ENCODE data around the gene NF1. TPM values are rescaled to one million over a fixed set of nuclear protein-coding genes. Genes with fewer than 3 reads are reported as not detected.

Gene NF1
- total RNA-seq, 1 donor from 2014 or later = 33.2 TPM

DNA sequence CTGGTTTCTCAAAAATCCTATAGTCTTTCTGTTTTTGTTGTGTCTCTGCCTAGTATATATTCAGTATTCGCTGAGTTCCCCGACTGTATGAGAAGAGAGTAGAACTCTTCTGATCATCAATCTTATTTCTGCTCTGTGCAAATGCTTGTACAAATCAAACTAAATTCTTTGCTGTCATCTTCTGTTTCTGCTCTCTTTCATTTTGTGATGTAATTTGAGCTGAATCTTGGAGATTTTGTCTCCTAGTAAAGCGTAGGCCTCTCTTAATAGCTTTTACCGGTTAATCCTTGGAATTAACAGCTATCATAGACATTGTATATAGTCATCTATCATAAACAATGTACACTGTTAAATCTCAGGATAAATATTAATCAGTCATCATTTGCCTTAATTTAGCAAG lies 140.3 kb downstream of the NF1 start:
- peaks cover 9% of the 10 kb centered on the region for H3K36me3 ChIP-seq (ENCODE audit: control insufficient read depth, insufficient read depth, low read length)
- no peak overlapping the region for H3K4me3 ChIP-seq (ENCODE audit: low read depth, low read length)
- FAIRE-seq (no peak), DNase-seq (ENCODE audit: low read depth) (no peak)
- no peaks in the 10 kb centered on the region for H3K27me3 ChIP-seq (ENCODE audit: control insufficient read depth, insufficient read depth, low read length)
- TF ChIP-seq, protein P1, sequence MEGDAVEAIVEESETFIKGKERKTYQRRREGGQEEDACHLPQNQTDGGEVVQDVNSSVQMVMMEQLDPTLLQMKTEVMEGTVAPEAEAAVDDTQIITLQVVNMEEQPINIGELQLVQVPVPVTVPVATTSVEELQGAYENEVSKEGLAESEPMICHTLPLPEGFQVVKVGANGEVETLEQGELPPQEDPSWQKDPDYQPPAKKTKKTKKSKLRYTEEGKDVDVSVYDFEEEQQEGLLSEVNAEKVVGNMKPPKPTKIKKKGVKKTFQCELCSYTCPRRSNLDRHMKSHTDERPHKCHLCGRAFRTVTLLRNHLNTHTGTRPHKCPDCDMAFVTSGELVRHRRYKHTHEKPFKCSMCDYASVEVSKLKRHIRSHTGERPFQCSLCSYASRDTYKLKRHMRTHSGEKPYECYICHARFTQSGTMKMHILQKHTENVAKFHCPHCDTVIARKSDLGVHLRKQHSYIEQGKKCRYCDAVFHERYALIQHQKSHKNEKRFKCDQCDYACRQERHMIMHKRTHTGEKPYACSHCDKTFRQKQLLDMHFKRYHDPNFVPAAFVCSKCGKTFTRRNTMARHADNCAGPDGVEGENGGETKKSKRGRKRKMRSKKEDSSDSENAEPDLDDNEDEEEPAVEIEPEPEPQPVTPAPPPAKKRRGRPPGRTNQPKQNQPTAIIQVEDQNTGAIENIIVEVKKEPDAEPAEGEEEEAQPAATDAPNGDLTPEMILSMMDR (IDR thresholded peaks at IDR 0.05; ENCODE audit: insufficient read depth, low read length, severe bottlenecking) = no peak

DNA sequence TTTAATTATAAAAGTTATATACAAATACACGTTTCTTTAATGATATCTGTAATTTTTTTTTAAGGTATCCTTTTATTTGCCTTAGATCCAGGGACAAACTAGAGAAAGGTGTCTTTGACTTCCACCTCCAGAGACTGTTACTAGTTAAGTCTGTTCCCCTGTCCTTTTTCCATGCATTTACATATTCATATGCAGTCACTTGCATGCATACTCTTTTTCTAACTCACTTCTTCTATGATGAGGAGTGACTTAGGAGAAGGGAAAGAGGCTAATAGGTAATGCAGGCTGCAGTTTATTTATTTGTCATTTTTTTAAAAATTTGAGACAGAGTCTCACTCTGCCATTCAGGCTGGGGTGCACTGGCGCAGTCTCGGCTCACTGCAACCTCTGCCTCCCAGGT lies 141.4 kb downstream of the NF1 start:
- DNase-seq (ENCODE audit: low read depth) (no peak), FAIRE-seq (no peak)
- TF ChIP-seq, protein P1 (IDR thresholded peaks at IDR 0.05; ENCODE audit: insufficient read depth, low read length, severe bottlenecking) = no peak
- Histone ChIP-seq H3K27me3 (ENCODE audit: control insufficient read depth, insufficient read depth, low read length) (no peaks in the 10 kb centered on the region), H3K36me3 (ENCODE audit: control insufficient read depth, insufficient read depth, low read length) (peaks cover 7% of the 10 kb centered on the region), H3K4me3 (ENCODE audit: low read depth, low read length) (no peak overlapping the region)

DNA sequence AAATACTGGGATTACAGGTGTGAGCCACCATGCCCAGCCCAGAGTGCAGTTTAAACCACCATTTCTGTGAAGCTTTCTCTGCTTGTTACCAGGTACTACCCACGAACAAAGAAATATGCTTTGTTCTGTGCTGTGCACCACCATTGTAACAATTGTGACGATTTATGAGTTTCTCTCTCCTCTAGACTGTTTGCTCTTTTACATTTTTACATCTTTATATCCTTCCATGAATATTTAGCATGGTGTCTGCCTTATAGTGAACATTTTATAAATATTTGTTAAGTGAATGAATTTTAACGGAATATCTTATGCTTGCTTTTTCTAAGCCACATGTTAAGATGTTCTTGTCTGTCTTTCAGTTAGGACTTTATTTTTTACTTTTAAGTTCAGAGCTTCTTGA lies 141.9 kb downstream of the NF1 start:
- no peaks in the 10 kb centered on the region for H3K27me3 ChIP-seq (ENCODE audit: control insufficient read depth, insufficient read depth, low read length)

DNA sequence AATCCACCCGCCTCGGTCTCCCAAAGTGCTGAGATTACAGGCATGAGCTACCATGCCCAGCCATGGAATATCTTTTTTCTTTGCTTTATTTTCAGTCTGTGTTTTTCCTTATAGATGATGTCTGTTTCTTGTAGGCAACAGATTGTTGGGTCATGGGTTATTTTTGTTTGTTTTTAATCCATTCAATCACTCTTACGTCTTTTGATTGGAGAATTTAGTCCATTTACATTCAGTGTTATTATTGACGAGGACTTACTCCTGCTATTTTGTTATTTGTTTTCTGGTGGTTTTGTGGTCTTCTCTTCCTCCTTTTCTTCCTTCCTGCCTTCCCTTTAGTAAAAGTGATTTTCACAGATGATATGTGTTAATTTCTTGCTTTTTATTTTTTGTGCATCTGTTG lies 146.3 kb downstream of the NF1 start:
- TF ChIP-seq, protein P1 (IDR thresholded peaks at IDR 0.05; ENCODE audit: insufficient read depth, low read length, severe bottlenecking) = no peak
- no peak overlapping the region for H3K4me3 ChIP-seq (ENCODE audit: low read depth, low read length)
- H3K27me3 ChIP-seq (ENCODE audit: control insufficient read depth, insufficient read depth, low read length) = no peaks in the 10 kb centered on the region
- H3K36me3 ChIP-seq (ENCODE audit: control insufficient read depth, insufficient read depth, low read length) = peaks cover 12% of the 10 kb centered on the region
- FAIRE-seq (no peak), DNase-seq (ENCODE audit: low read depth) (no peak)

More for the DNA sequence above, 141.9 kb downstream of the NF1 start:
- no peak overlapping the region for H3K4me3 ChIP-seq (ENCODE audit: low read depth, low read length)
- peaks cover 7% of the 10 kb centered on the region for H3K36me3 ChIP-seq (ENCODE audit: control insufficient read depth, insufficient read depth, low read length)
- TF ChIP-seq, protein P1 (IDR thresholded peaks at IDR 0.05; ENCODE audit: insufficient read depth, low read length, severe bottlenecking) = no peak
- DNase-seq (ENCODE audit: low read depth) (no peak), FAIRE-seq (peak; percentile 47)

DNA sequence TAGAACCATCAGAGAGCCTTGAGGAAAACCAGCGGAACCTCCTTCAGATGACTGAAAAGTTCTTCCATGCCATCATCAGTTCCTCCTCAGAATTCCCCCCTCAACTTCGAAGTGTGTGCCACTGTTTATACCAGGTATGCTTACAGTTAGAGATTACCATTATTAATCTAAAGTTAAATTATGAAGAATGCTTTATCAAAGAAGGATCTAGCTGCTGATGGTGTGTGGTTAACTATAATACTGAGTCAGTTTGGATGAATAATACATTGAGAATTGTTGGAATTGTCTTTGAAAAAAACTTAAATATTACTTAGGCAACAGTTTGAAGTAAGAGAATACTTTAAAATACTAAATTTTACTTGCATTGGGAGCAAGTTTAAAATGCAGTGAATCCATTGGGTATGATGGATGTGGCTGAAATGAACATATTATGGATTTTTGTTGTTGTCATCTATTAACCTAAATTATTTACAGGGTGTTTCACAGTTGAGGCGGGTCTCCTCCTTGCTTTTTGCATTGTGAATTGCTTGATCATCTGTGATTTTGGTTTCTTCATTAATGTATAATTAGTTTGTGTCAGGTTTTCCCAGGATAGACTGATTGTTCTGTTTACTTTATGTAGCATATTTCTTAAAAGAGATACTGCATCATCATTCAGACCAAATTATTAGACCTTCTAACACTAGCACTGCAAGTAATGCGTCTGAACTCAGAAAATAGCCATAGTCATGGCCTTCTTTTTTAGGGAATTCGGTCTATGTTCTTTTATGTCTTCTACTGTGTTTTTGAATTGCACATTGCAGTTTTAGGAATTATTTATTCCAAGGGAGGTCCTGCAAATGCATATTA lies 154.4 kb downstream of the NF1 start:
- DNase-seq (ENCODE audit: low read depth) (peak; percentile 63), FAIRE-seq (no peak)
- peaks cover 2% of the 10 kb centered on the region for H3K36me3 ChIP-seq (ENCODE audit: control insufficient read depth, insufficient read depth, low read length)

More for the DNA sequence above, 154.4 kb downstream of the NF1 start:
- TF ChIP-seq, protein P1 (IDR thresholded peaks at IDR 0.05; ENCODE audit: insufficient read depth, low read length, severe bottlenecking) = no peak
- Histone ChIP-seq H3K27me3 (ENCODE audit: control insufficient read depth, insufficient read depth, low read length) (no peaks in the 10 kb centered on the region), H3K4me3 (ENCODE audit: low read depth, low read length) (no peak overlapping the region)

All from bronchial epithelial cell (primary cell).